Stimulated activated CD4-positive, alpha-beta T cell treated with anti-CD3 and anti-CD28 coated beads, TNF-alpha, amount 100 ng/mL, for 24 hours (primary cell): Measurements from ENCODE around the gene SHISA7.

Experiments used
- DNase-seq, 3 experiments: peaks; one replicate each; pipeline ENCODE4 v3.0.0-alpha.2; 2020; ENCODE audit warnings: low read depth in 3 of 3

Gene SHISA7

DNA sequence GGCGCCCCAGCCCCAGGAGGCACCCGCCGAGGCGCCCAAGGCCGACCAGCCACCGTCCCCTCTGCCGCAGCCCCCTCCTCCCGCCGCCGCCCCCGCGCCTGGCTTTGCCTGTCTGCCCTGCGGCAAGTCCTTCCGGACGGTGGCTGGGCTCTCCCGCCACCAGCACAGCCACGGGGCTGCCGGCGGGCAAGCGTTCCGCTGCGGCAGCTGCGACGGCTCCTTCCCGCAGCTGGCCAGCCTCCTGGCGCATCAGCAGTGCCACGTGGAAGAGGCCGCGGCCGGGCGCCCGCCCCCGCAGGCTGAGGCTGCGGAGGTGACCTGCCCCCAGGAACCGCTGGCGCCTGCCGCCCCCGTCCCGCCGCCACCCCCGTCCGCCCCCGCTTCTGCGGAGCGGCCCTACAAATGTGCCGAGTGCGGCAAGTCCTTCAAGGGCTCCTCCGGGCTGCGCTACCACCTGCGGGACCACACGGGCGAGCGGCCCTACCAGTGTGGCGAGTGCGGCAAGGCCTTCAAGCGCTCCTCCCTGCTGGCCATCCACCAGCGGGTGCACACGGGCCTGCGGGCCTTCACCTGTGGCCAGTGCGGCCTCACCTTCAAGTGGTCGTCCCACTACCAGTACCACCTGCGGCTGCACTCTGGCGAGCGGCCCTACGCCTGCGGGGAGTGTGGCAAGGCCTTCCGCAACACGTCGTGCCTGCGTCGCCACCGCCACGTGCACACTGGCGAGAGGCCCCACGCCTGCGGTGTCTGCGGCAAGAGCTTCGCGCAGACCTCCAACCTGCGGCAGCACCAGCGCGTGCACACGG lies 39.3 kb upstream of the SHISA7 start:
- no peak for DNase-seq

GRCh38 chr19:55481794-55482155 lies 38.7 kb upstream of the SHISA7 start:
- no peak for DNase-seq

DNA sequence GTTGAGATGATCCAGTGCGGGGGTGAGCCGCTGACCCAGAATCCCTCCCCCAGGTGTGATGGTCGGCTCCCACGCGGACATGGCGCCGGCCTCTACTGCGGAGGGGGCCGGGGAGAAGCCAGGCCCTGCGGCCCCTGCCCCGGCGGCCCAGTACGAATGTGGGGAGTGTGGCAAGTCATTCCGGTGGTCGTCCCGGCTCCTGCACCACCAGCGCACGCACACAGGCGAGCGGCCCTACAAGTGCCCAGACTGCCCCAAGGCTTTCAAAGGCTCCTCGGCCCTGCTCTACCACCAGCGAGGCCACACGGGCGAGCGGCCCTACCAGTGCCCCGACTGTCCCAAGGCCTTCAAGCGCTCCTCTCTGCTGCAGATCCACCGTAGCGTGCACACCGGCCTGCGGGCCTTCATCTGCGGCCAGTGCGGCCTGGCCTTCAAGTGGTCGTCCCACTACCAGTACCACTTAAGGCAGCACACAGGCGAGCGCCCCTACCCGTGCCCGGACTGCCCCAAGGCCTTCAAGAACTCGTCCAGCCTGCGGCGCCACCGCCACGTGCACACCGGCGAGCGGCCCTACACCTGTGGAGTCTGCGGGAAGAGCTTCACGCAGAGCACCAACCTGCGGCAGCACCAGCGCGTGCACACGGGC lies 38.2 kb upstream of the SHISA7 start:
- DNase-seq = no peak

GRCh38 chr19:55479451-55480230 lies 36.5 kb upstream of the SHISA7 start:
- no peak for DNase-seq

DNA sequence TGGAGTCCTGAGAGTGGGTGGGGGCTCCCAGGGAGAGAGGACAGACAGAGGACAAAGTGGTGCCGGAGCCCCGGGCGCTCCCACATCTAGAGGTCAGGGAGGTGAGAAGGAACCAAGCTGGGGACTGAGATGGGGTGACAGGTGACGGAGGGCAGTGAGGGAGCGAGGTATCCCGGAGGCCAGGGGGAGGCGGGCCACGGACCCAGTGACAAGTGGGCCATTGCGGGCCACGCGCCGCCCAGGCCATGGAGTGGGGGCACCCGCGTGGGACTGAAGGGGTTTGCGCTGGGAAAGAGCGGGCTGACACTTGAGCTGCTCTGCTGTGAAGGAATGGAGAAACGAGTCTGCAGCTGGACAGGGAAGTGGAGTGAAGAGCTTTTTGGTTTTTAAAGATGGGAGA lies 35.9 kb upstream of the SHISA7 start:
- no peak for DNase-seq

- DNase-seq = no peak
These were observed 35.3 kb upstream of the SHISA7 start for GRCh38 chr19:55478364-55478763.

DNA sequence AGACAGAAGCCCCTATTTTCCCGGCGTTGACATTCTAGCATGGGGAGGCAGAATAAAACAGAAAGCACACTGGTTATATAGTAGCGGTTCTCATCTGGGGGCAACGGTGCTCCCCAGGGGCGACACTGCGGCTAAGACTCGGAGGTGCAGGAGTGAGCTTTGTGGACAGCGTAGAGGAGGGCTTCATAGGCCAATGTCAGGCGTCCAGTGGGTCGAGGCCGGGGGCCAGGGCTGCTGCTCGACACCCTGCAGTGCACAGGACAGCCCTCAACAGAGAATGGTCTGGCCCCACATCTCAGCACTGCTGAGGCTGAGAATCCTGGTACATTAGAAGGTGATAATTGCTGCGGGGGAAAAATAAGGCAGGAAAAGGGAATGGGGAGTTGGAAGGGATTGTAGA lies 34.8 kb upstream of the SHISA7 start:
- DNase-seq = no peak

- DNase-seq = peak; percentile 96 to 99 (median 98)
These were observed 33.1 kb upstream of the SHISA7 start, which contains the start of gene ZNF628 for GRCh38 chr19:55476100-55476775. ZNF628 (plus strand) TSS chr19:55476617; CDS start chr19:55479911, 3,294 bp downstream.

- no peak for DNase-seq
These were observed 31.5 kb upstream of the SHISA7 start for GRCh38 chr19:55474269-55475265.

DNA sequence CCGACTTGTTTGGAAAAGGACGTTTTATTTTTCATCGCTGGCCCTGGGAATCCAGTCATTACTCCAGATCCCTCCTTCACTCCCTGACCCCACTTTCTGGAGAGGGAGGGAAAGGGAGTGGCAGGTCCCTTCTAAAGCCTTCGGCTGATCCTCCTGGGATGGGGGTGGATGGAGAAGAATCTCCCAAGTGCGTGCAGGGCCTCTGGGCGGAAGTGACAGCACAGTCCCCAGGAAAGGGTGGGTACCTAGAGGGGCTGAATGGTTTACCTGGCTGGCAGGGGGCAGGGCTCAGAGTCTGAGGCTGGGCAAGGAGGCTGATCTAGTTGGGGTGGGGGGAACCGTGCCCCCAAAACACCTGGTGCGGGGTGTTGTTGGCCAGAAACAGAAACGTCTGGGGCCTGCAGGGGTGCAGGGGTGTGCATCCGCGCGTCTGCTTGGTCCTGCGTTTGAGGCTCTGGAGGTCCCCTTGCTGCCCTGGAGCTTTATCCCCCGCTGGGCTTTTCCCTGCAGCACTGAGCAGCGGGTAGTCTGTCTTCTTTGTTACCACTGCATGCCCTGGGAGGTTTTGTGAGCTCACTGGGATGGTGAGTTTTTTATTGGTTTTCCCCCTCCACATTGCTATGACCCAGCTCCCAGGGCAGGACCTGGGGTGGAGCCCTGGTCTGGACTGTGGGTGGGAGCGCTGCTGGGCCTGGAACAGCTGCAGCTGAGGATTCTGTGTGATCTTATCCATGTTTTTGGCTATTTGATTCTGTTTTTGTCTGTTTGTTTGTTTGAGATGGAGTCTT lies 30.3 kb upstream of the SHISA7 start:
- no peak for DNase-seq

DNA sequence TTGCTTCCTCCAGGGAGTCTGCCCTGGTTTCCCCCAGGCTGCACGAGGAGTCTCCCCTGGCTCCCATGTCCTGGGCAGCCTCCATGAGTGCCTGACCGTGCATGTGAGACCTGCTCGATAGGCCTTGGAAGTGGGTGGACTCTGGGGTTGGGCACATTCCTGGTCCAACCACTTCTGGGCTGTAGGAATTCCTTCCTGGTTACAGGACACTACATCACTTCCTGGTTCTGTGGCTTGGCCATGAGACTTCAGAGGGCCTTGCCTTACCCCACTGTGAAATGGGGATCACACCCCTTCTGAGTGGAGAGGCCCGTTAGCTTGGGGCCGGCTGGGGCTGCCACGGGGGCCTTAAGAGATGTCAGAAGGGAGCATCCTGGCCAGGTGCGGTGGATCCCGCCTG lies 29.4 kb upstream of the SHISA7 start:
- no peak for DNase-seq

- DNase-seq = no peak
These were observed 28.2 kb upstream of the SHISA7 start for GRCh38 chr19:55471266-55471665.

DNA sequence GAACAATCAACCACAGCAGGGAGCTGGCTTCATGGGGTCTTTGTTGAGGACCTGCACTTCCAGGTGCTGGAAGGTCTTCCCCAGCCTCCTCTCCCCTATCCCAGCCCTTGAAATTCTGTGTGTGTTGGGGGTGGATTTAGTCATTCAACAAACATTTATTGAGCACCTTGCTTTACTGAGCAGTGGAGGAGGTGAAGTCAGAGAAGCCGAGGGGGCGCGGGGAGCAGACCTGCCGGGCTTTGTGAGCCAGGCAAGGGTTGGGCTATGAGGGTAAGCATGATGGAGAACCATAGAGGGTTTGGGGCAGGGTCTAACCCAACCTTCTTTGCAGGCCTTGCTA lies 24.9 kb upstream of the SHISA7 start:
- DNase-seq = no peak

DNA sequence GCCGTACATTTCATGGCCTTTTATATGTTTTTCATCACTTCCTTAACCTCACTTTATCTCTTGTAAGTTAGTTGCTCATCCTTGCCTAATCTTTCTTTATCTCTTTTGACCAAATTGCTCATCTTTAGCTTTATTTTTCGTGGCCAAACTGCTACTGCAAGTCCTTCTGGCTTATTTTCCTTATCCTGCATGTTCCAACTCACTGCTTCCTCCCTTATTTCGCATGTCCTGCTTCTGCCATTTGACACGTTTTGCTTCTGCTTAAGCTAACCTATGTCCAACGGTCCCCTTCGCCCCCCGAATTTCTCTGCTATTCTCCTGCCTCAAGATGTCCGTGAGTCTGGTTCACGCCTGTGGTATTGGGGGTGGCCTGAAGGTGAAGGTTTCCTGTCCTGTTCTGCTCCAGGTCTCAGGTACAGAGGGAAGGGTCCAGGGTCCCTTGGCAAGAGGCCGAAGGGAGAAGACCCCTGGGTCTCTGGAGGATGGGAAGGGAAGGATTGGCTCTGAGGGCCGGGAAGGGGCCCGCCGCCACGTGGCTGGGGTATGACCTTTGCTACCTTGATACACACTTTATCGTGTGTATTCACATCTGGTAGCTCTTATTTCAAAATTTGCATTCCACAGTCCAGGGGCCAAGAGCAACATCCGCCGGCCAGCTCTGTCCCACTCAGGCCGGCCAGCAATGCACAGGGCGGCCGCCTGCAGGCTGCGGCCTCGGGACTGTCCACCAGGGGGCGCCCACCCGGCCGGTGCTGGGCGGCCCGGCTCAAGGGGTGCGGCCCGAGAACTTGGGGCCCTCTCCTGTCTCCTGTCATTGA lies 24.3 kb upstream of the SHISA7 start:
- DNase-seq = peak; percentile 42 to 67 (median 49)

GRCh38 chr19:55466241-55466614 lies 23.1 kb upstream of the SHISA7 start:
- no peak for DNase-seq

DNA sequence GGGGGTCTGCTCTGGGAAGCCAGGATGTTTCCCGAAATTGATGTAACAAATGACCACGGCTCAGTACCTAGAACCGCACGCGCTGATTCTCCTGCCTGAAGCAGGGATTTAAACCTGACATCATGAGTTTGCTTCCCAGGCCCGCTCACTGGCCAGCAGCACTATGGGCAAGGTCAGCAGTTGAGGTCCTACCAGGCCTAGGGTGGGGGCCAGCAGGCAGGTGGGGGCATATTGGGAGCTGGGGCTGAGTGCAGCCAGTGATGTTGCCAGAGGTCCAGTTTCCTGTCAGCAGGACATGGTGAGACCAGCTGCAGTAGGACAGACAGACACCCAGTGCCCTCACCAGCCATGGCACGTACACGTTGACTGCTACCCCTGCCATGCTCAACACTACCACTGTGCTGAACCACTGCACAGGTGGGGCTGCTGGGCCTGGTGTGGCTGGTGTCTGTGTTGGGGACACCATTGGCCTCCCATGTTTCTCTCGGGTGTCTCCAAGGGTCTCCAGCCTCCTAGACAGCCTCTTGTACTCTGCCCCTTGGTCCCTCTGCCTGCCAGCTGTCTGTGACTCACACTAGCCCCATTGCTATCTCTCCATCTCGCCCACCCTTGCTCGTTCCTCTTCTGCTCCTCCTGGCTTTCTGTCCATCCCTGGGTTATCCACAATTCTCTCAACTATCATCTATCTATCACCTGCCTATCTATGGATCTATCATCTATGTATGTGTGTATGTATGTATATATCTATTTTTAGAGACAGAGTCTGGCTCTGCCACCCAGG lies 22.6 kb upstream of the SHISA7 start:
- DNase-seq = no peak

- DNase-seq = no peak
These were observed 21.6 kb upstream of the SHISA7 start, which contains the start of gene C19orf85 for GRCh38 chr19:55464662-55465054. C19orf85 (minus strand) TSS chr19:55464751; CDS start chr19:55464554, 197 bp downstream.

GRCh38 chr19:55464039-55464661 lies 21.1 kb upstream of the SHISA7 start:
- DNase-seq = no peak
